Body of pancreas (tissue), 4 donors: ENCODE measurements around the gene BEGAIN.

Experiments used
- POLR2A ChIP-seq, 3 donors: fragments of 450-650 bp; IDR thresholded peaks; one replicate each; pipeline ENCODE4 v1.6.1; 2016; ENCODE audit warnings: antibody characterized with exemption in 3 of 3, mild to moderate bottlenecking in 2 of 3
- TF ChIP-seq, protein P1 (sequence below), 7 experiments: fragments of 450-650 bp in 4 of 7; fragments of 200-600 bp in 3 of 7; sonication (generic) in 3 of 7; IDR thresholded peaks; one replicate each; pipeline ENCODE4 v1.5.1; 2016 to 2019; ENCODE audit warnings: antibody characterized with exemption in 7 of 7

DNA sequence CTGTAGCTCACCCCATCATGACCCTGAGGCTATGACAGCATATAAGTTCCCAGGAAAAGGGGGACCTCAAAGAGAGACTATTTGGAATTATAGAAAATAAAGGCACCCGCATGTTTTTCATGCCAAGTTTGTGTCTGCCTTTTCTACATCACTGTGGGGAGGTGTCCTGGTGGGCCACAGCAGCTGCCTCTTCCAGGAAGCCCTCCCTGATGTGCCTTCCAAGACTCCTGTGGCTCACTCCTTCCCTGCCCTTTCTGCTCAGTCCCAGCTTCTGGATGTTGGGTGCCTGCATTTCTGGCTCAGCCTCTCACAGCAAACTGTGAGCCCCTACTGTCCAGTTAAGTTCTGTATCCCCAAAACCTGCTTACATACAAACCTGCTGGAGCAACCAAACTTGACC lies 36.3 kb upstream of the BEGAIN start:
- TF ChIP-seq, protein P1, sequence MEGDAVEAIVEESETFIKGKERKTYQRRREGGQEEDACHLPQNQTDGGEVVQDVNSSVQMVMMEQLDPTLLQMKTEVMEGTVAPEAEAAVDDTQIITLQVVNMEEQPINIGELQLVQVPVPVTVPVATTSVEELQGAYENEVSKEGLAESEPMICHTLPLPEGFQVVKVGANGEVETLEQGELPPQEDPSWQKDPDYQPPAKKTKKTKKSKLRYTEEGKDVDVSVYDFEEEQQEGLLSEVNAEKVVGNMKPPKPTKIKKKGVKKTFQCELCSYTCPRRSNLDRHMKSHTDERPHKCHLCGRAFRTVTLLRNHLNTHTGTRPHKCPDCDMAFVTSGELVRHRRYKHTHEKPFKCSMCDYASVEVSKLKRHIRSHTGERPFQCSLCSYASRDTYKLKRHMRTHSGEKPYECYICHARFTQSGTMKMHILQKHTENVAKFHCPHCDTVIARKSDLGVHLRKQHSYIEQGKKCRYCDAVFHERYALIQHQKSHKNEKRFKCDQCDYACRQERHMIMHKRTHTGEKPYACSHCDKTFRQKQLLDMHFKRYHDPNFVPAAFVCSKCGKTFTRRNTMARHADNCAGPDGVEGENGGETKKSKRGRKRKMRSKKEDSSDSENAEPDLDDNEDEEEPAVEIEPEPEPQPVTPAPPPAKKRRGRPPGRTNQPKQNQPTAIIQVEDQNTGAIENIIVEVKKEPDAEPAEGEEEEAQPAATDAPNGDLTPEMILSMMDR (IDR thresholded peaks at IDR 0.05) = no peak
- TF ChIP-seq POLR2A (IDR thresholded peaks at IDR 0.05) = no peak
